NCI-H2171 (cell line): ENCODE measurements around the gene LRRC31.
A peak's percentile ranks its signal among the peaks of the same experiment; 100 is the strongest.

ENCODE experiments used
- DNase-seq: peaks from one replicate; lab custom pipeline; 2025; lab: John Stamatoyannopoulos, UW

Gene LRRC31

GRCh38 chr3:169863458-169863899 is 6.3 kb downstream of the LRRC31 start:
- DNase-seq, result no peak

GRCh38 chr3:169861871-169862270 is 7.9 kb downstream of the LRRC31 start:
- DNase-seq, result no peak

- no peak for DNase-seq
Measured at GRCh38 chr3:169857811-169858210, 11.9 kb downstream of the LRRC31 start.

- no peak for DNase-seq
Measured at GRCh38 chr3:169855514-169855913, 14.2 kb downstream of the LRRC31 start.

- no peak for DNase-seq
Measured at GRCh38 chr3:169850618-169851017, 19.1 kb downstream of the LRRC31 start.

GRCh38 chr3:169848741-169849140 is 21.0 kb downstream of the LRRC31 start:
- DNase-seq, result no peak

GRCh38 chr3:169847896-169848295 is 21.8 kb downstream of the LRRC31 start:
- peak; percentile 90 for DNase-seq

GRCh38 chr3:169846458-169847193 is 23.1 kb downstream of the LRRC31 start:
- DNase-seq, result no peak

- no peak for DNase-seq
Measured at GRCh38 chr3:169842960-169843359, 26.8 kb downstream of the LRRC31 start.

- DNase-seq, result peak; percentile 47
Measured at GRCh38 chr3:169841171-169841570, 28.6 kb downstream of the LRRC31 start.

GRCh38 chr3:169838511-169839030 is 31.2 kb downstream of the LRRC31 start:
- DNase-seq, result no peak

GRCh38 chr3:169836942-169837275 is 32.8 kb downstream of the LRRC31 start:
- DNase-seq, result no peak

GRCh38 chr3:169836078-169836941 is 33.4 kb downstream of the LRRC31 start:
- no peak for DNase-seq

- no peak for DNase-seq
Measured at GRCh38 chr3:169835533-169835932, 34.2 kb downstream of the LRRC31 start.

GRCh38 chr3:169827712-169828111 is 42.0 kb downstream of the LRRC31 start:
- no peak for DNase-seq

GRCh38 chr3:169825316-169825715 is 44.4 kb downstream of the LRRC31 start:
- no peak for DNase-seq

GRCh38 chr3:169822983-169823382 is 46.8 kb downstream of the LRRC31 start:
- no peak for DNase-seq

GRCh38 chr3:169822540-169822939 is 47.2 kb downstream of the LRRC31 start:
- DNase-seq, result no peak

GRCh38 chr3:169822091-169822490 is 47.6 kb downstream of the LRRC31 start:
- DNase-seq, result no peak

- no peak for DNase-seq
Measured at GRCh38 chr3:169818316-169818715, 51.4 kb downstream of the LRRC31 start.

GRCh38 chr3:169815590-169816150 is 54.1 kb downstream of the LRRC31 start:
- no peak for DNase-seq

GRCh38 chr3:169813757-169814517 is 55.8 kb downstream of the LRRC31 start:
- DNase-seq, result peak; percentile 1
